Measurements from ENCODE around the gene RHOBTB1.
"Not testable (repeated sequence)": the region's sequence is repeated elsewhere in the genome, so short reads cannot be mapped to it uniquely, and the experiment has no call there.

The RHOBTB1 gene

GRCh38 chr10:60853637-60854036 lies 90.3 kb downstream of the RHOBTB1 start:
- no peak for DNase-seq

- no peak for DNase-seq
Measured at GRCh38 chr10:60853107-60853506, 90.9 kb downstream of the RHOBTB1 start.

- DNase-seq = no peak
Measured at GRCh38 chr10:60849740-60850139, 94.2 kb downstream of the RHOBTB1 start.

GRCh38 chr10:60849217-60849616 lies 94.8 kb downstream of the RHOBTB1 start:
- no peak for DNase-seq

GRCh38 chr10:60848680-60849079 lies 95.3 kb downstream of the RHOBTB1 start:
- no peak for DNase-seq

- no peak for DNase-seq
Measured at GRCh38 chr10:60848126-60848525, 95.9 kb downstream of the RHOBTB1 start.

GRCh38 chr10:60846173-60846572 lies 97.8 kb downstream of the RHOBTB1 start:
- no peak for DNase-seq

GRCh38 chr10:60845038-60845437 lies 98.9 kb downstream of the RHOBTB1 start:
- DNase-seq = no peak

- no peak for DNase-seq
Measured at GRCh38 chr10:60842694-60843093, 101.3 kb downstream of the RHOBTB1 start.

- not testable (repeated sequence) for DNase-seq
Measured at GRCh38 chr10:60841227-60841626, 102.8 kb downstream of the RHOBTB1 start.

GRCh38 chr10:60835049-60835448 lies 108.9 kb downstream of the RHOBTB1 start:
- no peak for DNase-seq

- no peak for DNase-seq
Measured at GRCh38 chr10:60834401-60834800, 109.6 kb downstream of the RHOBTB1 start.

GRCh38 chr10:60832136-60832535 lies 111.8 kb downstream of the RHOBTB1 start:
- DNase-seq = not testable (repeated sequence)

- no peak for DNase-seq
Measured at GRCh38 chr10:60828489-60828852, 115.5 kb downstream of the RHOBTB1 start.

GRCh38 chr10:60827791-60828488 lies 116.0 kb downstream of the RHOBTB1 start:
- DNase-seq = no peak

- no peak for DNase-seq
Measured at GRCh38 chr10:60825520-60825919, 118.5 kb downstream of the RHOBTB1 start.

- no peak for DNase-seq
Measured at GRCh38 chr10:60823324-60823723, 120.7 kb downstream of the RHOBTB1 start.

GRCh38 chr10:60822809-60823208 lies 121.2 kb downstream of the RHOBTB1 start:
- no peak for DNase-seq

GRCh38 chr10:60821656-60822055 lies 122.3 kb downstream of the RHOBTB1 start:
- no peak for DNase-seq

- DNase-seq = no peak
Measured at GRCh38 chr10:60820093-60820754, 123.8 kb downstream of the RHOBTB1 start.

Measured in NCI-H748 treated with DMSO at 0.1 percent for 48 hours (cell line).